PC-9 (cell line): Measurements from ENCODE around the gene CAMKMT. TPM values are rescaled to one million over a fixed set of nuclear protein-coding genes. Genes with fewer than 3 reads are reported as not detected.

Source experiments
- BruUV-seq: library from RNA; stranded (reverse); fragments of 400-500 nt; replicated peaks from 2 replicates; lab custom pipeline; 2021; lab: Mats Ljungman, UMichigan
- CTCF ChIA-PET: fragments of 300-600 bp; sonication (Branson Sonifier 250); formaldehyde crosslinking; loops from one replicate; lab custom pipeline; 2022; ENCODE audit warnings: antibody characterized with exemption; lab: Charles Lee
- POLR2A ChIA-PET: fragments of 300-600 bp; sonication (Branson Sonifier 250); formaldehyde crosslinking; loops from one replicate; lab custom pipeline; 2022; ENCODE audit warnings: antibody characterized with exemption; ENCODE audit not compliant: unreplicated experiment; lab: Charles Lee
- DNase-seq, 2 experiments: peaks; one replicate each; pipeline versions ENCODE4 v3.0.0 to v3.0.0-alpha.2; 2015 to 2022; ENCODE audit warnings: mixed read lengths in 1 of 2
- H2AFZ ChIP-seq: fragments of 200-600 bp; sonication (generic); 2 replicates; pipeline ENCODE4 v1.8.1; 2017; ENCODE audit warnings: antibody characterized with exemption
- H3F3A ChIP-seq: fragments of 200-600 bp; sonication (generic); 2 replicates; pipeline ENCODE4 v1.8.1; 2017; ENCODE audit warnings: antibody characterized with exemption, mild to moderate bottlenecking, low read depth; ENCODE audit not compliant: insufficient read depth
- H3K27ac ChIP-seq: fragments of 200-600 bp; sonication (generic); 2 replicates; pipeline ENCODE4 v1.6.1; 2016; ENCODE audit warnings: mixed run types
- H3K27me3 ChIP-seq: fragments of 200-600 bp; sonication (generic); 2 replicates; pipeline ENCODE4 v1.6.1; 2016; ENCODE audit warnings: low read depth, mixed run types; ENCODE audit not compliant: insufficient read depth
- H3K36me3 ChIP-seq: fragments of 200-600 bp; sonication (generic); 2 replicates; pipeline ENCODE4 v1.6.1; 2016; ENCODE audit warnings: low read depth, mixed run types
- H3K4me1 ChIP-seq: fragments of 200-600 bp; sonication (generic); replicated peaks from 2 replicates; pipeline ENCODE4 v1.6.1; 2016; ENCODE audit warnings: mixed run types; ENCODE audit not compliant: insufficient read depth
- H3K4me2 ChIP-seq: fragments of 200-600 bp; sonication (generic); 2 replicates; pipeline ENCODE4 v1.6.1; 2017; ENCODE audit warnings: mixed run types
- H3K4me3 ChIP-seq: fragments of 200-600 bp; sonication (generic); 2 replicates; pipeline ENCODE4 v1.6.1; 2016; ENCODE audit warnings: mixed run types
- H3K79me2 ChIP-seq: fragments of 200-600 bp; sonication (generic); 2 replicates; pipeline ENCODE4 v1.6.1; 2017; ENCODE audit warnings: low read depth, mixed run types
- H3K9me2 ChIP-seq: fragments of 200-600 bp; sonication (generic); 2 replicates; pipeline ENCODE4 v1.8.1; 2017; ENCODE audit warnings: mild to moderate bottlenecking; ENCODE audit not compliant: insufficient read depth
- H3K9me3 ChIP-seq: fragments of 200-600 bp; sonication (generic); 2 replicates; pipeline ENCODE4 v1.8.1; 2016; ENCODE audit warnings: low read depth; ENCODE audit not compliant: insufficient read depth
- H4K20me1 ChIP-seq: fragments of 200-600 bp; sonication (generic); 2 replicates; pipeline ENCODE4 v1.8.1; 2017; ENCODE audit not compliant: insufficient read depth
- EZH2 ChIP-seq: fragments of 200-600 bp; sonication (generic); IDR thresholded peaks from 2 replicates; pipeline ENCODE4 v1.8.0; 2017; ENCODE audit warnings: antibody characterized with exemption, low read depth
- intact Hi-C: fragments of 100-400 bp; cut with micrococcal nuclease; formaldehyde crosslinking; loops from one replicate; pipeline ENCODE4 v1.10.0; 2022; ENCODE audit not compliant: unreplicated experiment
- total RNA-seq: library from RNA; stranded (reverse); gene quantifications from 2 replicates; pipeline ENCODE4 v1.2.3, GENCODE V29; 2021
- TF ChIP-seq, protein P1 (sequence below): fragments of 200-600 bp; sonication (generic); conservative IDR thresholded peaks from 2 replicates; pipeline ENCODE4 v1.6.1; 2017; ENCODE audit warnings: mixed run types, antibody characterized with exemption, mild to moderate bottlenecking, moderate library complexity

CAMKMT gene
- total RNA-seq, 1 experiment from 2014 or later = 17.9 TPM

DNA sequence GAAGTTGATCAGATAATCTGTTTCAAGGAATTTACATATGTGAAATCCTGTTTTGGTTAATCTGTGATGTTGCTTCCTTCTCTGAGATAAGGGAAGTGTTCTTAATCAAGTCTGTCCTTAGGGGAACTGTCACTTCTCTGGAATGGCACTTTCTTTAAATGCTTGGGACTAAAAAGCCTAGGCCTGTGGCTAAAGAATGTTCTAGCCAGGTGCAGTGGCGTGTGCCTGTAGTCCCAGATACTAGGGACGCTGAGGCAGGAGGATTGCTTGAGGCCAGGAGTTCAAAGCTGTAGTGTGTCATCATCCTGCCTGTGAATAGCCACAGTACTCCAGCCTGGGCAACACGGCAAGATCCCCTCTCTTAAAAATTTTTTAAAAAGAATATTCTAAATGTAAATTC, 362.2 kb downstream of the CAMKMT start:
- Histone ChIP-seq H3F3A (no peaks in the 10 kb centered on the region), H3K79me2 (no peaks in the 10 kb centered on the region), H3K4me2 (no peak overlapping the region), H3K4me1 (no peaks in the 10 kb centered on the region), H3K4me3 (no peak overlapping the region), H3K27me3 (no peaks in the 10 kb centered on the region), H4K20me1 (no peaks in the 10 kb centered on the region), H3K9me2 (no peaks in the 10 kb centered on the region), H3K9me3 (no peaks in the 10 kb centered on the region), H2AFZ (no peak overlapping the region), H3K27ac (no peak overlapping the region), H3K36me3 (no peaks in the 10 kb centered on the region)
- CTCF ChIA-PET = no interaction called here
- POLR2A ChIA-PET = no interaction called here
- intact Hi-C loops = no loop called here
- BruUV-seq = no TSS peak
- no peak for DNase-seq
- TF ChIP-seq, protein P1, sequence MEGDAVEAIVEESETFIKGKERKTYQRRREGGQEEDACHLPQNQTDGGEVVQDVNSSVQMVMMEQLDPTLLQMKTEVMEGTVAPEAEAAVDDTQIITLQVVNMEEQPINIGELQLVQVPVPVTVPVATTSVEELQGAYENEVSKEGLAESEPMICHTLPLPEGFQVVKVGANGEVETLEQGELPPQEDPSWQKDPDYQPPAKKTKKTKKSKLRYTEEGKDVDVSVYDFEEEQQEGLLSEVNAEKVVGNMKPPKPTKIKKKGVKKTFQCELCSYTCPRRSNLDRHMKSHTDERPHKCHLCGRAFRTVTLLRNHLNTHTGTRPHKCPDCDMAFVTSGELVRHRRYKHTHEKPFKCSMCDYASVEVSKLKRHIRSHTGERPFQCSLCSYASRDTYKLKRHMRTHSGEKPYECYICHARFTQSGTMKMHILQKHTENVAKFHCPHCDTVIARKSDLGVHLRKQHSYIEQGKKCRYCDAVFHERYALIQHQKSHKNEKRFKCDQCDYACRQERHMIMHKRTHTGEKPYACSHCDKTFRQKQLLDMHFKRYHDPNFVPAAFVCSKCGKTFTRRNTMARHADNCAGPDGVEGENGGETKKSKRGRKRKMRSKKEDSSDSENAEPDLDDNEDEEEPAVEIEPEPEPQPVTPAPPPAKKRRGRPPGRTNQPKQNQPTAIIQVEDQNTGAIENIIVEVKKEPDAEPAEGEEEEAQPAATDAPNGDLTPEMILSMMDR = no peak
- no peak for TF ChIP-seq EZH2

DNA sequence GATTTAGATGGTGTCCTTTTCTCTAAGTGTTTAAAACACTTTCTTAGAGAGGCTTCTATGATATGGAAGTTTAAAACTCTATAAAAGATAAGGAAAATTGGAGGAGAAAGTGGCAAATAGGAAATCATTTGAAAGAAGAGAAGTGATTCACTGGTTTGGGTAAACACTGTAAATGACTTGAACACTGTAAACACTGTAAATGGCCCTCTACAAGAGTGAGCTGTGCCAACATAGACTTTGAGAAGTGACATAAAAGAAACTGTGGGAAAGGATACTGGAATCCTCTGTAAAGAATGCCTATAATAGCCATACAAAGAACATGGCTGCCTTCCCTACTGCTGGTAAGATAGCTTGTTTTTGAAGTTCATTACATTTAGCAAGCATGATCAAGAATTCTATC, 368.8 kb downstream of the CAMKMT start:
- H3K27ac ChIP-seq = no peak overlapping the region
- BruUV-seq = no TSS peak
- no peak overlapping the region for H3K4me3 ChIP-seq
- H3K9me3 ChIP-seq = 0 out of 2 replicates have a peak, but pooled peaks cover 7% of the 10 kb centered on the region
- peaks cover 16% of the 10 kb centered on the region for H3K4me1 ChIP-seq
- no peaks in the 10 kb centered on the region for H3K79me2 ChIP-seq
- TF ChIP-seq, protein P1 = no peak
- TF ChIP-seq EZH2 = no peak
- no peak overlapping the region for H3K4me2 ChIP-seq
- no peaks in the 10 kb centered on the region for H3K9me2 ChIP-seq
- no peaks in the 10 kb centered on the region for H3K27me3 ChIP-seq
- DNase-seq = no peak
- ChIA-PET CTCF (no interaction called here), POLR2A (no interaction called here)
- no peaks in the 10 kb centered on the region for H3K36me3 ChIP-seq
- H4K20me1 ChIP-seq = no peaks in the 10 kb centered on the region
- H2AFZ ChIP-seq = no peak overlapping the region
- peaks cover 5% of the 10 kb centered on the region; the same call in 1 of the 2 replicates for H3F3A ChIP-seq
- intact Hi-C loops = no loop called here

DNA sequence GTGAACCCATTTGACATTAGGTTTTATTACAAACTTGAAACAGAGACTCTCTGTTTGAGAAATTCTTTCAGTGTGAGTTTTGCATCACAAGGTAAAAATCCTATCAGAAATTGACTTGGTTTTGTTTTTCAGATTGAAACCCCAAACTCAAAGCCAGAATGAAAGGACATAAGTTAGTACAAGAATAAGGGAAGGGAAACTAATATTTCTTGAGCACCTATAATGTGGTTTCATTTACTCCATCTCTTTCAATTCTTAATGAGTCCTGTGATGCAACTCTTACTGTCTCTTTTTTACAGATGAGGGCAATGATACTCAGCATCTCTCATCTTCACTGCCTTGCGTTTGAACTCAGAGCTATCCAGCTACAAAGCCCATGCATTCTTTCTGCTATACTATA, 369.8 kb downstream of the CAMKMT start:
- Histone ChIP-seq H4K20me1 (no peaks in the 10 kb centered on the region), H3K4me3 (no peak overlapping the region), H3K4me2 (no peak overlapping the region), H3K27me3 (no peaks in the 10 kb centered on the region), H3K9me2 (no peaks in the 10 kb centered on the region), H3K27ac (no peak overlapping the region), H3K36me3 (no peaks in the 10 kb centered on the region; the same call in 1 of the 2 replicates), H2AFZ (no peak overlapping the region), H3K4me1 (peaks cover 16% of the 10 kb centered on the region), H3K9me3 (peaks cover 14% of the 10 kb centered on the region), H3F3A (peaks cover 5% of the 10 kb centered on the region; the same call in 1 of the 2 replicates), H3K79me2 (no peaks in the 10 kb centered on the region)
- TF ChIP-seq, protein P1 = no peak
- ChIA-PET CTCF (no interaction called here), POLR2A (no interaction called here)
- no peak for DNase-seq
- intact Hi-C loops = no loop called here
- no TSS peak for BruUV-seq
